HepG2 (cell line): Measurements from ENCODE around the gene SLC25A33. TPM values are rescaled to one million over a fixed set of nuclear protein-coding genes. Genes with fewer than 3 reads are reported as not detected.

Experiments
- ARNTL ChIP-seq: sonication (generic); formaldehyde crosslinking; IDR thresholded peaks from 2 replicates; pipeline ENCODE4 v1.4.0; 2020; ENCODE audit warnings: mild to moderate bottlenecking, missing genetic modification reagents
- BHLHE40 ChIP-seq: IDR thresholded peaks from 2 replicates; pipeline ENCODE4 v1.6.1; 2011; ENCODE audit warnings: low read length, improper control_type of control experiment
- KDM1A ChIP-seq: IDR thresholded peaks from 2 replicates; pipeline ENCODE4 v1.6.1; 2016; ENCODE audit warnings: missing compliant biosample characterization
- KLF11 ChIP-seq: IDR thresholded peaks from 2 replicates; pipeline ENCODE4 v1.6.1; 2016; ENCODE audit warnings: missing compliant biosample characterization
- LCORL ChIP-seq, 2 experiments: fragments of 450-650 bp in 1 of 2; sonication (generic) in 1 of 2; formaldehyde crosslinking in 1 of 2; IDR thresholded peaks; 2 replicates each; pipeline versions ENCODE4 v1.5.0 to v1.6.1; 2017 to 2020; ENCODE audit warnings: antibody characterized with exemption in 1 of 2, missing genetic modification reagents in 1 of 2
- MIXL1 ChIP-seq: IDR thresholded peaks from 2 replicates; pipeline ENCODE4 v1.6.1; 2016
- MXD4 ChIP-seq: IDR thresholded peaks from 2 replicates; pipeline ENCODE4 v1.6.1; 2016; ENCODE audit warnings: mild to moderate bottlenecking, missing biosample characterization, missing genetic modification reagents
- PHF5A ChIP-seq: IDR thresholded peaks from one replicate; pipeline ENCODE4 v1.6.1; 2018; ENCODE audit warnings: low read depth, missing genetic modification reagents; ENCODE audit not compliant: unreplicated experiment
- SIN3B ChIP-seq: fragments of 150-350 bp; IDR thresholded peaks from 2 replicates; pipeline ENCODE4 v1.6.1; 2014; ENCODE audit warnings: low read length
- TAF15 ChIP-seq: fragments of 200-400 bp; formaldehyde crosslinking; IDR thresholded peaks from one replicate; pipeline ENCODE4 v1.6.1; 2018; ENCODE audit warnings: mild to moderate bottlenecking, low read depth, low read length; ENCODE audit not compliant: poor library complexity, severe bottlenecking
- ZNF234 ChIP-seq: sonication (generic); formaldehyde crosslinking; conservative IDR thresholded peaks from 2 replicates; pipeline ENCODE4 v1.5.1; 2020; ENCODE audit warnings: mild to moderate bottlenecking, missing genetic modification reagents
- ZNF556 ChIP-seq: sonication (generic); formaldehyde crosslinking; IDR thresholded peaks from 2 replicates; pipeline ENCODE4 v1.4.0; 2020; ENCODE audit warnings: mild to moderate bottlenecking, missing genetic modification reagents, borderline replicate concordance
- ZNF564 ChIP-seq: sonication (generic); formaldehyde crosslinking; IDR thresholded peaks from 2 replicates; pipeline ENCODE4 v1.8.1; 2023; ENCODE audit warnings: mild to moderate bottlenecking, missing genetic modification reagents
- ZNF672 ChIP-seq: sonication (generic); formaldehyde crosslinking; IDR thresholded peaks from 2 replicates; pipeline ENCODE4 v1.8.1; 2022; ENCODE audit warnings: missing genetic modification reagents
- ZNF776 ChIP-seq: sonication (generic); formaldehyde crosslinking; IDR thresholded peaks from 2 replicates; pipeline ENCODE4 v1.4.0; 2020; ENCODE audit warnings: mild to moderate bottlenecking, missing genetic modification reagents
- polyA plus RNA-seq, 8 experiments: library from polyadenylated mRNA; depleted of rRNA in 3 of 8; stranded (reverse) in 7 of 8; unstranded in 1 of 8; fragments of >200 nt; fragmentation: Illumina TruSeq in 4 of 8; extraction: Trizol in 4 of 8; gene quantifications; 2 replicates each; pipeline versions ENCODE4 v1.2.1 to v1.2.3, GENCODE V29; 2011 to 2016; ENCODE audit warnings: low read depth in 4 of 8, missing spikeins in 1 of 8, mixed read lengths in 1 of 8; ENCODE audit not compliant: insufficient read depth in 1 of 8
- total RNA-seq, 5 experiments: library from RNA; depleted of rRNA; stranded (reverse); fragments of >200 nt; fragmentation: Illumina TruSeq; extraction: Trizol; gene quantifications; 2 replicates each; pipeline ENCODE4 v1.2.3, GENCODE V29; 2016; ENCODE audit warnings: low read depth in 1 of 5
- TF ChIP-seq, protein P1 (sequence below): sonication (generic); formaldehyde crosslinking; IDR thresholded peaks from 2 replicates; pipeline ENCODE4 v1.5.0; 2020; ENCODE audit warnings: missing genetic modification reagents, mild to moderate bottlenecking, borderline replicate concordance
- TF ChIP-seq, protein P2 (sequence below): sonication (generic); formaldehyde crosslinking; IDR thresholded peaks from 2 replicates; pipeline ENCODE4 v1.4.0; 2020; ENCODE audit warnings: mild to moderate bottlenecking, missing genetic modification reagents, borderline replicate concordance
- TF ChIP-seq, protein P3 (sequence below): fragments of 450-650 bp; IDR thresholded peaks from 2 replicates; pipeline ENCODE4 v1.6.1; 2016
- TF ChIP-seq, protein P4 (sequence below): sonication (generic); formaldehyde crosslinking; IDR thresholded peaks from 2 replicates; pipeline ENCODE4 v1.8.1; 2022; ENCODE audit warnings: mild to moderate bottlenecking, missing genetic modification reagents
- TF ChIP-seq, protein P5 (sequence below): sonication (generic); formaldehyde crosslinking; conservative IDR thresholded peaks from 2 replicates; pipeline ENCODE4 v1.4.0; 2020; ENCODE audit warnings: missing genetic modification reagents

The SLC25A33 gene
- total and polyA plus RNA-seq, 2 of the 13 experiments (the other 11 are each of a cell fraction or from before 2014, with no cell fraction given), result 15.4 to 50.3 TPM

DNA sequence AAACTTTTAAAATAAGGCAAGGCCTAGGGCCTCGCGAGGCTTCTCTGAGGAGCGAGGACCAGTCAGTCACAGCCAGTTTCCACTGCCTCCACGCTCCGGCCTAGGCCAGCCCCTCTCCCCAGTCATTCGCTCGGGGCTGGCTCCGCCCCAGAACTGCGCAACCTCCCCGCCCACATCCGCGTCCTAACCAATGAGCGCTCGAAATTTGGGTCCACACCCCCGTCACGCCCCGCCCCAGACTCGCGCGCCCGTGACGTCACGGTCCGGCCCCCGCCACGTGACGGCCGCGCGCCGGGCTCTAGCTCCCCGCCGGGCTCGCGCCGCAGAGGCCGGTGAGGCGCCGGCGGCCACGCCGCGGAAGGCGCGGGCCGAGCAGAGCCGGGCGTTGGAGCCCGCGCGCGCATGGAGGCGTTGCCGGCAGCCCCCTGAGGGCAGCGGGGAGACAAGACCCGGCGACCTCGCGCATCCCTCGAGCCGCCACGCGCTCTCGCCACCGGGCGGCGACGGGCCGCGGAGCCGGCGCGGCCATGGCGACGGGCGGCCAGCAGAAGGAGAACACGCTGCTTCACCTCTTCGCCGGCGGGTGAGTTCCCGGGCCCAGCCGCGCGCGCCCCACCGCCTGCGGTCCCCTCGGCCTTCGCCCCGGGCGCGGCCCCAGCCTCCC is at the start of gene SLC25A33 (continued):
- TF ChIP-seq, protein P1, sequence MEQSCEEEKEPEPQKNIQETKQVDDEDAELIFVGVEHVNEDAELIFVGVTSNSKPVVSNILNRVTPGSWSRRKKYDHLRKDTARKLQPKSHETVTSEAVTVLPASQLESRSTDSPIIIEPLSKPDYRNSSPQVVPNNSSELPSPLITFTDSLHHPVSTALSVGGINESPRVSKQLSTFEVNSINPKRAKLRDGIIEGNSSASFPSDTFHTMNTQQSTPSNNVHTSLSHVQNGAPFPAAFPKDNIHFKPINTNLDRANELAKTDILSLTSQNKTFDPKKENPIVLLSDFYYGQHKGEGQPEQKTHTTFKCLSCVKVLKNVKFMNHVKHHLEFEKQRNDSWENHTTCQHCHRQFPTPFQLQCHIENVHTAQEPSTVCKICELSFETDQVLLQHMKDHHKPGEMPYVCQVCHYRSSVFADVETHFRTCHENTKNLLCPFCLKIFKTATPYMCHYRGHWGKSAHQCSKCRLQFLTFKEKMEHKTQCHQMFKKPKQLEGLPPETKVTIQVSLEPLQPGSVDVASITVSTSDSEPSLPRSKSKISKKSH (CRISPR knock-in tag), result no peak
- no peak; the same call in 1 of the 2 replicates for TF ChIP-seq MXD4 (CRISPR knock-in tag)
- TF ChIP-seq, protein P2, sequence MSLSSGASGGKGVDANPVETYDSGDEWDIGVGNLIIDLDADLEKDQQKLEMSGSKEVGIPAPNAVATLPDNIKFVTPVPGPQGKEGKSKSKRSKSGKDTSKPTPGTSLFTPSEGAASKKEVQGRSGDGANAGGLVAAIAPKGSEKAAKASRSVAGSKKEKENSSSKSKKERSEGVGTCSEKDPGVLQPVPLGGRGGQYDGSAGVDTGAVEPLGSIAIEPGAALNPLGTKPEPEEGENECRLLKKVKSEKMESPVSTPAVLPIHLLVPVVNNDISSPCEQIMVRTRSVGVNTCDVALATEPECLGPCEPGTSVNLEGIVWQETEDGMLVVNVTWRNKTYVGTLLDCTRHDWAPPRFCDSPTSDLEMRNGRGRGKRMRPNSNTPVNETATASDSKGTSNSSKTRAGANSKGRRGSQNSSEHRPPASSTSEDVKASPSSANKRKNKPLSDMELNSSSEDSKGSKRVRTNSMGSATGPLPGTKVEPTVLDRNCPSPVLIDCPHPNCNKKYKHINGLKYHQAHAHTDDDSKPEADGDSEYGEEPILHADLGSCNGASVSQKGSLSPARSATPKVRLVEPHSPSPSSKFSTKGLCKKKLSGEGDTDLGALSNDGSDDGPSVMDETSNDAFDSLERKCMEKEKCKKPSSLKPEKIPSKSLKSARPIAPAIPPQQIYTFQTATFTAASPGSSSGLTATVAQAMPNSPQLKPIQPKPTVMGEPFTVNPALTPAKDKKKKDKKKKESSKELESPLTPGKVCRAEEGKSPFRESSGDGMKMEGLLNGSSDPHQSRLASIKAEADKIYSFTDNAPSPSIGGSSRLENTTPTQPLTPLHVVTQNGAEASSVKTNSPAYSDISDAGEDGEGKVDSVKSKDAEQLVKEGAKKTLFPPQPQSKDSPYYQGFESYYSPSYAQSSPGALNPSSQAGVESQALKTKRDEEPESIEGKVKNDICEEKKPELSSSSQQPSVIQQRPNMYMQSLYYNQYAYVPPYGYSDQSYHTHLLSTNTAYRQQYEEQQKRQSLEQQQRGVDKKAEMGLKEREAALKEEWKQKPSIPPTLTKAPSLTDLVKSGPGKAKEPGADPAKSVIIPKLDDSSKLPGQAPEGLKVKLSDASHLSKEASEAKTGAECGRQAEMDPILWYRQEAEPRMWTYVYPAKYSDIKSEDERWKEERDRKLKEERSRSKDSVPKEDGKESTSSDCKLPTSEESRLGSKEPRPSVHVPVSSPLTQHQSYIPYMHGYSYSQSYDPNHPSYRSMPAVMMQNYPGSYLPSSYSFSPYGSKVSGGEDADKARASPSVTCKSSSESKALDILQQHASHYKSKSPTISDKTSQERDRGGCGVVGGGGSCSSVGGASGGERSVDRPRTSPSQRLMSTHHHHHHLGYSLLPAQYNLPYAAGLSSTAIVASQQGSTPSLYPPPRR (CRISPR knock-in tag), result peak; percentile 33; the same call in 1 of the 2 replicates
- peak; percentile 88 for TF ChIP-seq BHLHE40
- TF ChIP-seq, protein P3, sequence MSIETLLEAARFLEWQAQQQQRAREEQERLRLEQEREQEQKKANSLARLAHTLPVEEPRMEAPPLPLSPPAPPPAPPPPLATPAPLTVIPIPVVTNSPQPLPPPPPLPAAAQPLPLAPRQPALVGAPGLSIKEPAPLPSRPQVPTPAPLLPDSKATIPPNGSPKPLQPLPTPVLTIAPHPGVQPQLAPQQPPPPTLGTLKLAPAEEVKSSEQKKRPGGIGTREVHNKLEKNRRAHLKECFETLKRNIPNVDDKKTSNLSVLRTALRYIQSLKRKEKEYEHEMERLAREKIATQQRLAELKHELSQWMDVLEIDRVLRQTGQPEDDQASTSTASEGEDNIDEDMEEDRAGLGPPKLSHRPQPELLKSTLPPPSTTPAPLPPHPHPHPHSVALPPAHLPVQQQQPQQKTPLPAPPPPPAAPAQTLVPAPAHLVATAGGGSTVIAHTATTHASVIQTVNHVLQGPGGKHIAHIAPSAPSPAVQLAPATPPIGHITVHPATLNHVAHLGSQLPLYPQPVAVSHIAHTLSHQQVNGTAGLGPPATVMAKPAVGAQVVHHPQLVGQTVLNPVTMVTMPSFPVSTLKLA, result peak; percentile 70
- TF ChIP-seq, protein P4, sequence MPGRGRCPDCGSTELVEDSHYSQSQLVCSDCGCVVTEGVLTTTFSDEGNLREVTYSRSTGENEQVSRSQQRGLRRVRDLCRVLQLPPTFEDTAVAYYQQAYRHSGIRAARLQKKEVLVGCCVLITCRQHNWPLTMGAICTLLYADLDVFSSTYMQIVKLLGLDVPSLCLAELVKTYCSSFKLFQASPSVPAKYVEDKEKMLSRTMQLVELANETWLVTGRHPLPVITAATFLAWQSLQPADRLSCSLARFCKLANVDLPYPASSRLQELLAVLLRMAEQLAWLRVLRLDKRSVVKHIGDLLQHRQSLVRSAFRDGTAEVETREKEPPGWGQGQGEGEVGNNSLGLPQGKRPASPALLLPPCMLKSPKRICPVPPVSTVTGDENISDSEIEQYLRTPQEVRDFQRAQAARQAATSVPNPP (CRISPR knock-in tag), result 0 out of 2 replicates have a peak, but pooled peaks have one; percentile 62
- no peak for TF ChIP-seq PHF5A (CRISPR knock-in tag)
- no peak for TF ChIP-seq ZNF556
- TF ChIP-seq ZNF234 (CRISPR knock-in tag), result no peak
- TF ChIP-seq LCORL (IDR thresholded peaks at IDR 0.05), result no peak
- no peak for TF ChIP-seq LCORL (CRISPR knock-in tag; IDR thresholded peaks at IDR 0.05)
- peak; percentile 68 for TF ChIP-seq ARNTL (CRISPR knock-in tag)
- TF ChIP-seq KDM1A (CRISPR knock-in tag), result no peak
- TF ChIP-seq MIXL1 (CRISPR knock-in tag), result peak; percentile 35; the same call in 1 of the 2 replicates
- peak; percentile 28; the same call in 1 of the 2 replicates for TF ChIP-seq ZNF672 (CRISPR knock-in tag)
- 0 out of 2 replicates have a peak, but pooled peaks have one; percentile 29 for TF ChIP-seq SIN3B
- TF ChIP-seq, protein P5, sequence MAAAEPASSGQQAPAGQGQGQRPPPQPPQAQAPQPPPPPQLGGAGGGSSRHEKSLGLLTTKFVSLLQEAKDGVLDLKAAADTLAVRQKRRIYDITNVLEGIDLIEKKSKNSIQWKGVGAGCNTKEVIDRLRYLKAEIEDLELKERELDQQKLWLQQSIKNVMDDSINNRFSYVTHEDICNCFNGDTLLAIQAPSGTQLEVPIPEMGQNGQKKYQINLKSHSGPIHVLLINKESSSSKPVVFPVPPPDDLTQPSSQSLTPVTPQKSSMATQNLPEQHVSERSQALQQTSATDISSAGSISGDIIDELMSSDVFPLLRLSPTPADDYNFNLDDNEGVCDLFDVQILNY (CRISPR knock-in tag), result 0 out of 2 replicates have a peak, but pooled peaks have one; percentile 34
- TF ChIP-seq TAF15, result no peak
- 0 out of 2 replicates have a peak, but pooled peaks have one; percentile 18 for TF ChIP-seq ZNF564 (CRISPR knock-in tag)
- peak; percentile 76; the same call in 1 of the 2 replicates for TF ChIP-seq ZNF776 (CRISPR knock-in tag)
- peak; percentile 21; the same call in 1 of the 2 replicates for TF ChIP-seq KLF11
